ENCODE results near the gene NDUFA8.

NDUFA8 gene

DNA sequence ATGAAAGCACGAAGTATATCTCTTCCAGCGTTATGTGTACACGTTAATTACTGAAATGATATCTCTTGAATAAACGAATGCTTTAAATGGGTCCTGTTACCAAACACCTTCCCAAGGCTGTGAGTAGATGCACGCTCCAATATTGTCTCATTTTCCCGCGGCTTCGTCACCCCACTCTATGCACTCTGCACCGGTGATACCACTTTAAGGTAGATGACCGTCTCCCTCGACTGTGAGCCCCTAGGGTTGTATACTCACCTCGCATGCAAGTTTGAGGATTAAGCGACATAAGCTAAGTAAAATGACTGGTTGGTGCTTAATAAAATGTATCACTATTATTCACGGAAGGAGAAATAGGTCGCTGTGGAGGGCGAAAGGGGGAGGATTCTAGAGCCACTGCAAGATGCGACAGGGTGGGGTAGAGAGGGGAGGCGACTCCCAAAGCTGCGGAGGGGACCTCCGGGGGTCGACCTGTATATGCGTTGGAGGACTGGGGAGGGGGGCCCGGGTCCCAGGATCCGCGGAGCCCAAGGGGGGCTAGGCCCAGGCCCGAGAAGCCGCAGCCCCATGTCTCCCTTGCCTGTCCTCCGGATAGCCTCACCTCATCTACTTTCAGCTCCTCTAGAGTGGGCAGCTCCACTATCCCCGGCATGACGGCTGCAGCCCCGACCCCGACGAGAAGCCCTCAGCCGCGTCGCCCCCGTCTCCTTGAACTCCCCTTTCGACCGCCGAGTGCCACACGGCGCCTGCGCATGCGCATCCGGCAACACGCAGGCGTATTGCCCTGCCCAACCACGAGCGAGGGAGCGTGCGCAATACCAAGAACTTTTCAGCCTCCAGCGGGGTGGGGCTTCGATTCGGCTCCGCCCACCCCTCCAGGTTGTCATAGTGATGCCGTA lies at the start of gene NDUFA8, which contains the start of gene MORN5:
NDUFA8 (minus strand) TSS at position 754 of the 899 bp plus-strand sequence; CDS start at position 652, 102 bp downstream.
MORN5 (plus strand) TSS at position 883 of the 899 bp plus-strand sequence. CDS start 65 bp downstream, outside the sequence.
- DNase-seq, result peak; percentile 90 to 94

- DNase-seq, result no peak
These were observed 47.5 kb upstream of the NDUFA8 start for GRCh38 chr9:122207096-122207495.

- DNase-seq, result no peak
These were observed 46.8 kb upstream of the NDUFA8 start for GRCh38 chr9:122206118-122207046.

- no peak for DNase-seq
These were observed 45.6 kb upstream of the NDUFA8 start for GRCh38 chr9:122205176-122205575.

DNA sequence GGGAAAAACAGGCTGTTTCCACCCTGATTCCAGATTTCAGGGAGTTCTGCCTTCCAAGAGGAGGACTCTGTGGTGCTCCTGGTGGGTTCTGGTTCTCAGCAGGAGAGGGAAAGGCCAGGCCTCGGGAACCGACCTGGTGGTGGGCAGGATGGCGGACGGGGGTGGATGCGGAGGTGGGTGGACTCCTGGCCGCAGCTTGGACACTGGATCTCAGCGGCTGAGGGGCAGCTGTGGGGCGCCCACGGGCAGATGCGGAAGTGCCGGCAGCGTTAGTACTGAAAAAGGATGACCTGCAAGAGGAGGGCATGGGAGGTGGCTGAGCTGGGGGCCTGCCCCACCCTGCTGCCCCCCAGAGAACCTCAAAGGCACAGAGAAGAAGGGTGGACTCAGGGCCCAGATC lies 44.9 kb upstream of the NDUFA8 start:
- DNase-seq, result no peak

DNA sequence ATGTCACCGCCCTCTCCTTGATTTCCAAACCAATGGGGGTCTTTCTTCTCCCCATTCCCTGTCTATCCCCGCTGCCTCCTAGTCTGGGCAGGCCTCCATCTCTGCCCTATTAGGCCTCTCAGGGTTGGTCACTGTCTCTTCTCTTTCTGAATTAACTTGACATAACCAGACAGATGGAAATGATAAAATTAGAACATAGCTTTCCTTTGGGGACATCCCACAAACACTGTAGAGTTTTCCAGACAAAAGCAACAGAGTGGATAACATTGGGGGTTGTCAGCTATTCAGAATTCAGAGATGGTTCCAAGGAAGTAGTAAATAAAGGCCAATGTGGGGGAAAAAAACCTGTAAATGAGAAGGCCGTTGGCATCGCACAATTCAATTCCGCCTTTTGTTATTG lies 44.5 kb upstream of the NDUFA8 start:
- DNase-seq, result no peak

DNA sequence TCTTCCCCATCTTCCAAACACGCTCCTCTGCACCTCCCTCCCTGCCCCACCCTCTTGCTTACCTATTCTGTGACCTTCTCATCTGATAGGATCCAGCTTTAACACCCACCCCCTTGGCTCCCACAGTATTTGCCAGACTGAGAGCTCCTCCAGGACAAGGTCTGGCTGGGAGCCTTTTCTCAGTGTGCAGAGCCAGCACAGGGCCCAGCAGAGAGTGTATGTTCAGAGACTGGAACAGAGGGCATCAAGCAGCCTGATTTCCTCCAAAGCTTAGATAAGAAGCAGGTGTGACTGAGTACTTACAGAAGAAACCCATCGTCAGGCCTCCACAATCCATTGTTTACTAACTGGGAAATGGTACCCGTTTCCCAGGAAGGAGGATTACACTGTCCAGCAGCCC lies 42.5 kb upstream of the NDUFA8 start:
- no peak for DNase-seq

DNA sequence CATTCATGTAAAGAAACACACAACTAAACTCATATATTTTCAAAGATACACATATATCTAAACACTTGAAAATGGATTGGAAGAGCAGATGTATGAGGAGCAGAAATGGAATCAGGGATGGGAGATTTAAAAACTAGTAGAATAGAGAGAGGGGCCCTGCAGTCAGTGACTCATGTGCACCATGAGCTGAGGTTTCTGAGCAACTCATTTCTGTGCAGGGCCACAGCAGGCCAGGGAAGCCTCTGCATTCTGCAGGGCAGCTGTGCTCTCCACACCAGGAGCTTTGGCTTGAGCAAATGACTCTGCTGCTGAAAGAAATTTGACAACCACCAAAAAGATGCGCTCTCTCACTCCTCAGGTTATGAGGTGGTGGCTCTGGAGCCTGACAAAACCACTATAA lies 42.1 kb upstream of the NDUFA8 start:
- no peak for DNase-seq

GRCh38 chr9:122200960-122201595 lies 41.5 kb upstream of the NDUFA8 start:
- DNase-seq, result peak in 1 of 2 experiments; percentile 0

GRCh38 chr9:122197882-122198281 lies 38.3 kb upstream of the NDUFA8 start:
- DNase-seq, result no peak

DNA sequence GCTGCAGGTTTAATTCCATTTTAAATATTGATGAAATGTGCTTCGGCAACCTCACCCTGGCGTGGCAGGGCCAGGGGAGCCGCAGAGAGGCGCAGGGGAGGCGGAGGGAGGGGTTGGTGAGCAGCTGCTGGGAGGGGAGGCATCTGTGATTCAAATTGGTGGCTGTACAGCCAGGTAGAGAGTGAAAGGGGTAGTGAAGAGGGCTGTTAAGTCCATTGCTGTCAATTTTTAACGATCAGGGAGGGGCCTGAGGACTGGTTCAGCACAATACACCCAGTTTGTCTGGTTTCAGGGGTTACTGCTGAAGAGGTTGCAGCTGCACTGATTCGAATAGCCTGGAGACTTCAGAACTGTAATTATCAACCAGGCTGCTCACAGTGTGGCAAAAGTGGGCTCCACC lies 37.8 kb upstream of the NDUFA8 start:
- DNase-seq, result no peak

DNA sequence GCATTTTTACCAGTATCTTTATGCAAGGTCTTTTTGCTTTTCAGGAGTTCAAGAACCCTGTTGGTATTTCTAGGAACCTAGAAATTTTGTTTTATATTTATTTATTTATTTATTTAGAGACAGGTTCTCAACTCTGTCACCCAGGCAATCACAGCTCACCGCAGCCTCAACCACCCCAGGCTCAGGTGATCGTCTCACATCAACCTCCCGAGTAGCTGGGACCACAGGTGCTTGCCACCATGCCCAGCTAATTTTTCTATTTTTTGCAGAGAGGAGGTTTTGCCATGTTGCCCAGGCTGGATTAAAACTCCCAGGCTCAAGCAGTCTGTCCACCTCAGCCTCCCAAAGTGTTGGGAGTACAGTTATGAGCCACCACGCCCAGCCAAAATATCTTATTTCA lies 36.3 kb upstream of the NDUFA8 start:
- no peak for DNase-seq

GRCh38 chr9:122193651-122194050 lies 34.1 kb upstream of the NDUFA8 start:
- DNase-seq, result no peak

GRCh38 chr9:122192914-122193525 lies 33.4 kb upstream of the NDUFA8 start:
- DNase-seq, result no peak

GRCh38 chr9:122192261-122192875 lies 32.8 kb upstream of the NDUFA8 start:
- no peak for DNase-seq

- DNase-seq, result no peak
These were observed 32.0 kb upstream of the NDUFA8 start for GRCh38 chr9:122191584-122191983.

DNA sequence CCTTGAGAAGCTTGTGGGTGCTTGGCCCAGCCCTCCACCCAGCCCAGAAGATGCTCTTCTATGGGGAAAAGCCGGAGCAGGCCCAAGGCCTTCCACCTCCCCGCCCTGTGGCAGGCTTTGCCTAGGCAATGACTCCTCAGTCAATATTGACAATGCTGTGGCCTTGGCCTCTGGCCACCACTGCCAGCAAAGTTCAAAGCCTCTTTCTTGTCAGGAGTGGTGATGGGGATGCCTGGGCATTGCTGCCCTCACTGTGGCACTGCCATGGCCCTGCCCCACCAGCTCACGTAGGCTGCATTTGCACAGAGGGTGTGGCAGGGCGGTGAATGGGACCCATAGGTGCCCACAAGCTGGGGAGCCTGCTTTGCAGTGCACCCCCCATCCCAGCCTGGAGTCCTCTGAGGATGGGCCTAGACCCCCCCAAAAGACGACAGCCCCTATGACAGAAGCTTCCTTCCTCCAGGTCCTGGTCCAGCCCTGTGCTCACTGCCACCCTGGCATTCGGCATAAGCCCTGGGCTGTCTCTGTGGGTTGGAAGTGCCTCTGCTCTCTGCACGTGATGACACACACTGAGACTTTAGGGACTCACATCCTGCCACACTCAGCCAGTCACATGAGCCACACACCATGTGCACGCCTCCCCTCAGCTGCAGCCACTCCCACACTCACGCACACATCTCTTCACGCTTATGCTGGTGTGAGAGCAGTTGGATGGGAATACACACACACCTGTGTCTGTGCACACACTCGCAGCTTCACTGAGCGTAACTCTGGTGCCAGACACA lies 31.2 kb upstream of the NDUFA8 start:
- no peak for DNase-seq

GRCh38 chr9:122188369-122188768 lies 28.8 kb upstream of the NDUFA8 start:
- DNase-seq, result no peak

DNA sequence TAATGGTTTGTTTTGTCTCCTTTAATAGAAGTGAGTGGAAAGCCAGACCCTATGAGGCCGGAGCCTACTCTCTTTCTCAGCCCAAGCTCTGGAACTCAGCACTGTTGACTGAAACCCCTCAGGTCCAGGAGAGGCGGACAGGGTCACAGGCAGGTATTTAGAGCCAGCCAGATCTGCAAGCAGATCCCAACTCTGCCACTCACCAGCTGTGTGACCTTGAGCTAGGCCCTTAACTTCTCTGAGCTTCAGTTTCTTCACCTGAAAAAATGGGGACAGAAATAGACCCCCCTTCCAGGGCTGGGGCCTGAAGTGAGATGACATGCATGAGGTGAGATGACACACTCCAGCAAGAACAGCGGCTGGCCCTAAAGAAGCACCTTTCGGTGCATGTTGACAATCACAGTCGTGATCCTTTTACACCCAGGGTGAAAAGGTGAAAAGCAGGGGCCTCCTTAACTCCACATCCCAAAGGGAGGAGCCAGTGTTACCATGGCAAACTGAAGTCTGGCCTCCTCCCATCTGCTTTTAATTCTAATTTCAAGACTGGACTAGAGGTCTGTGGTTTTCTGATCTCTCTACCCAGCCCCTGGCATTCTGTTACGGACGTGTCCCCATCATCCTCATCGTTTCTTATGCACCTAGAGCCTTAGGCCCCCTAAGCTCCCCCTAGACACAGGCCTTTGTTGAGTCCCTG lies 27.3 kb upstream of the NDUFA8 start:
- DNase-seq, result no peak

- no peak for DNase-seq
These were observed 26.7 kb upstream of the NDUFA8 start for GRCh38 chr9:122186301-122186700.

DNA sequence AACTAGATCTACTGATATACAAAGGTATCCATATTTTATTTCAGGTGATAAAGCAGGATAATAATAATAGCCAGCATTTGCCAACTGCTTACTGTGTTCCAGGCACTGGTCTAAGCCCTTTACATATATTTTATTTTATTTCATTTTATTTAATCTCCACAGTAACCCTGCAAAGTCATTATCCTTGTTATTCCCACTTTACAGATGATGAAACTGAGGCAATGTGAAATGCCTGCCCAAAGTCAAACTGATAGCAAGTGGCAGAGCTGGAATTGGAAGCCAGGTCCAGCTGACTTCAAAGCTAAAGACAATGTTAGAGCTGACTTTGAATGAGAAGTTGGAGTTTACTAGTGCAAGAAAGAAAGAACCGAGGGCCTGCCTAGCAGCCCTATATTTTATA lies 25.0 kb upstream of the NDUFA8 start:
- DNase-seq, result no peak
